SK-N-SH (cell line): ENCODE measurements around the gene VDAC1. TPM values are rescaled to one million over a fixed set of nuclear protein-coding genes. Genes with fewer than 3 reads are reported as not detected.

Source experiments
- CTCF ChIA-PET: fragments of 300-600, 350-600 bp; formaldehyde crosslinking; extraction: SDS; loops from one replicate; lab custom pipeline; 2021; lab: Yijun Ruan, JAX
- POLR2A ChIA-PET: fragments of 350-600 bp; sonication (Branson Sonifier 250); formaldehyde crosslinking; extraction: SDS; loops from one replicate; lab custom pipeline; 2020; ENCODE audit warnings: antibody characterized with exemption, inconsistent platforms; lab: Yijun Ruan, JAX
- DNase-seq: peaks from one replicate; pipeline ENCODE4 v3.0.0; 2012
- H2AFZ ChIP-seq: fragments of 200-600 bp; sonication (generic); 2 replicates; pipeline ENCODE4 v1.8.1; 2016; ENCODE audit warnings: antibody characterized with exemption, mild to moderate bottlenecking, low read depth
- H3F3A ChIP-seq: fragments of 200-600 bp; sonication (generic); replicated peaks from 2 replicates; pipeline ENCODE3; 2016; ENCODE audit warnings: antibody characterized with exemption, mild to moderate bottlenecking; ENCODE audit not compliant: insufficient read depth
- H3K27ac ChIP-seq, 2 experiments: fragments of 200-500 bp in 1 of 2; fragments of 200-600 bp in 1 of 2; sonication (Bioruptor generic) in 1 of 2; sonication (generic), shearing (Covaris generic) in 1 of 2; 2 replicates each; pipeline versions ENCODE4 v1.5.1 to v1.6.1; 2014 to 2016; ENCODE audit warnings: low read depth in 2 of 2, inconsistent platforms in 1 of 2, low read length in 1 of 2, mild to moderate bottlenecking in 1 of 2, mixed read lengths in 1 of 2
- H3K27me3 ChIP-seq: fragments of 200-600 bp; sonication (generic), shearing (Covaris generic); 2 replicates; pipeline ENCODE4 v1.6.1; 2016; ENCODE audit warnings: mixed run types; ENCODE audit not compliant: insufficient read depth
- H3K36me3 ChIP-seq, 2 experiments: fragments of 200-500 bp in 1 of 2; fragments of 200-600 bp in 1 of 2; sonication (Bioruptor generic) in 1 of 2; sonication (generic) in 1 of 2; replicated peaks in 1 of 2; 2 replicates each; pipeline versions ENCODE3 to v1.5.1; 2014 to 2016; ENCODE audit warnings: low read length in 1 of 2, mild to moderate bottlenecking in 1 of 2; ENCODE audit not compliant: insufficient read depth in 2 of 2, control insufficient read depth in 1 of 2
- H3K4me1 ChIP-seq, 2 experiments: fragments of 200-500 bp in 1 of 2; fragments of 200-600 bp in 1 of 2; sonication (Bioruptor generic) in 1 of 2; sonication (generic), shearing (Covaris generic) in 1 of 2; 2 replicates each; pipeline versions ENCODE4 v1.5.1 to v1.6.1; 2014 to 2016; ENCODE audit warnings: low read depth in 1 of 2, low read length in 1 of 2, mixed run types in 1 of 2; ENCODE audit not compliant: insufficient read depth in 2 of 2, control insufficient read depth in 1 of 2
- H3K4me2 ChIP-seq: fragments of 200-600 bp; sonication (generic), shearing (Covaris generic); 2 replicates; pipeline ENCODE4 v1.6.1; 2017; ENCODE audit warnings: mixed run types
- H3K4me3 ChIP-seq, 2 experiments: fragments of 200-500 bp in 1 of 2; fragments of 200-600 bp in 1 of 2; sonication (Bioruptor generic) in 1 of 2; sonication (generic), shearing (Covaris generic) in 1 of 2; 2 replicates each; pipeline versions ENCODE4 v1.5.1 to v1.8.1; 2014 to 2016; ENCODE audit warnings: low read depth in 2 of 2, inconsistent platforms in 1 of 2, low read length in 1 of 2, mild to moderate bottlenecking in 1 of 2, mixed read lengths in 1 of 2, moderate library complexity in 1 of 2
- H3K79me2 ChIP-seq: fragments of 200-600 bp; sonication (generic); 2 replicates; pipeline ENCODE4 v1.8.1; 2017; ENCODE audit warnings: mild to moderate bottlenecking; ENCODE audit not compliant: insufficient read depth
- H3K9ac ChIP-seq: fragments of 200-600 bp; sonication (generic); 2 replicates; pipeline ENCODE4 v1.6.1; 2017; ENCODE audit warnings: mixed run types
- H3K9me2 ChIP-seq: fragments of 200-600 bp; sonication (generic); 2 replicates; pipeline ENCODE4 v1.6.1; 2017; ENCODE audit warnings: mixed run types
- H3K9me3 ChIP-seq: fragments of 200-600 bp; sonication (generic); 2 replicates; pipeline ENCODE4 v1.6.1; 2017; ENCODE audit warnings: mixed run types, mild to moderate bottlenecking, moderate library complexity
- H4K20me1 ChIP-seq: fragments of 200-600 bp; sonication (generic); 2 replicates; pipeline ENCODE4 v1.6.1; 2017; ENCODE audit warnings: mild to moderate bottlenecking, mixed run types; ENCODE audit not compliant: insufficient read depth
- EP300 ChIP-seq, 2 experiments: IDR thresholded peaks; 2 replicates each; pipeline versions ENCODE4 v1.4.0 to v1.6.1; 2012; ENCODE audit warnings: borderline replicate concordance in 1 of 2, low read depth in 1 of 2, low read length in 1 of 2
- EZH2phosphoT487 ChIP-seq: fragments of 200-600 bp; sonication (generic); IDR thresholded peaks from 2 replicates; pipeline ENCODE4 v1.6.1; 2017; ENCODE audit warnings: low read depth, mixed run types, mild to moderate bottlenecking, antibody characterized with exemption, moderate library complexity, borderline replicate concordance
- FOXJ3 ChIP-seq: sonication (generic); formaldehyde crosslinking; IDR thresholded peaks from 2 replicates; pipeline ENCODE4 v1.5.1; 2020; ENCODE audit warnings: mild to moderate bottlenecking, missing genetic modification reagents
- NFIC ChIP-seq: IDR thresholded peaks from 2 replicates; pipeline ENCODE4 v1.4.0; 2012; ENCODE audit warnings: borderline replicate concordance
- NRF1 ChIP-seq: IDR thresholded peaks from 2 replicates; pipeline ENCODE4 v1.6.1; 2012; ENCODE audit warnings: low read depth, mild to moderate bottlenecking, low read length
- RAD21 ChIP-seq: IDR thresholded peaks from 2 replicates; pipeline ENCODE4 v1.6.1; 2012; ENCODE audit warnings: mild to moderate bottlenecking, low read length
- TAF1 ChIP-seq: IDR thresholded peaks from 2 replicates; pipeline ENCODE4 v1.6.1; 2012; ENCODE audit warnings: low read depth, mild to moderate bottlenecking, low read length, moderate library complexity, borderline replicate concordance
- TEAD4 ChIP-seq: IDR thresholded peaks from 2 replicates; pipeline ENCODE4 v1.4.0; 2012; ENCODE audit warnings: mild to moderate bottlenecking, borderline replicate concordance; ENCODE audit not compliant: insufficient read depth
- polyA plus RNA-seq, 3 experiments: library from polyadenylated mRNA; depleted of rRNA; stranded (reverse); fragments of >200 nt; gene quantifications; 2 replicates each; pipeline ENCODE4 v1.2.3, GENCODE V29; 2012
- TF ChIP-seq, protein P1 (sequence below): fragments of 150-350 bp; IDR thresholded peaks from 2 replicates; pipeline ENCODE4 v1.6.1; 2016; ENCODE audit warnings: mild to moderate bottlenecking, low read depth, low read length
- TF ChIP-seq, protein P2 (sequence below): IDR thresholded peaks from 2 replicates; pipeline ENCODE4 v1.6.1; 2012; ENCODE audit warnings: mild to moderate bottlenecking, low read depth, low read length, moderate library complexity
- TF ChIP-seq, protein P3 (sequence below): IDR thresholded peaks from 2 replicates; pipeline ENCODE4 v1.4.0; 2012; ENCODE audit warnings: low read depth, borderline replicate concordance
- TF ChIP-seq, protein P4 (sequence below): IDR thresholded peaks from 2 replicates; pipeline ENCODE4 v1.4.0; 2012; ENCODE audit warnings: low read depth

Gene VDAC1
- polyA plus RNA-seq, 1 of the 3 experiments (the other 2 are of a cell fraction): 166 TPM

DNA sequence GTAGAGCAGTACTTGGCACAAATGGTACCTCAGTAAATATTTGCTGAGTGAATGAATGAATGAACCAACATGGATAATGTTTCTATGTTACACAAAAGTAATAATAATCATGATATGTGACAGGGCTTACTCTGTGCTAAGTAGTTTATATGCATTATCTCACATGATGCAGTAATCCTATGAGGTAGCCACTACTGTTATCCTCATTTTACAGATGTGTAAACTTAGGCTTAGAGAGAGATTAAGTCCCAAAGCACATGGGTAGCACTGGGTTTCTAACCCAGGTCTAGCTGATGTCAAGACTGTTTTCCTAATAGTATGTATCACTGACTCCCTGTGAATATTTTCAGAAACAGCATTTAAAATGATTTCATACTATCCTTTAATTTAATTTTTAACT is 44.1 kb upstream of the VDAC1 start:
- CTCF ChIA-PET: interaction anchor here (1.1 to 13.3 kb wide), 3 partner anchors 8 to 94 kb away, joined by 3 to 673 read pairs (median 65); no protein-coding TSS in a partner anchor
- DNase-seq: no peak
- Histone ChIP-seq H3K79me2 (no peaks in the 10 kb centered on the region), H4K20me1 (no peaks in the 10 kb centered on the region), H3K4me2 (no peak overlapping the region), H3K9ac (no peak overlapping the region), H3K27ac (no peak overlapping the region), H3K9me3 (no peaks in the 10 kb centered on the region), H3K36me3 (no peaks in the 10 kb centered on the region), H3K9me2 (no peaks in the 10 kb centered on the region), H3K4me3 (no peak overlapping the region), H2AFZ (no peak overlapping the region), H3K4me1 (peaks cover 0 to 10% of the 10 kb centered on the region in 2 experiments; a peak in 1 of 4 replicates), H3F3A (no peaks in the 10 kb centered on the region), H3K27me3 (no peaks in the 10 kb centered on the region)
- POLR2A ChIA-PET: no interaction called here
- TF ChIP-seq FOXJ3 (CRISPR knock-in tag) (no peak), TEAD4 (no peak), EZH2phosphoT487 (no peak), RAD21 (no peak), TAF1 (no peak), NFIC (no peak), EP300 (IDR thresholded peaks at IDR 0.05; ENCODE audit: borderline replicate concordance in 1 of 2, low read depth in 1 of 2, low read length in 1 of 2) (no peak), NRF1 (no peak)
- TF ChIP-seq, protein P1, sequence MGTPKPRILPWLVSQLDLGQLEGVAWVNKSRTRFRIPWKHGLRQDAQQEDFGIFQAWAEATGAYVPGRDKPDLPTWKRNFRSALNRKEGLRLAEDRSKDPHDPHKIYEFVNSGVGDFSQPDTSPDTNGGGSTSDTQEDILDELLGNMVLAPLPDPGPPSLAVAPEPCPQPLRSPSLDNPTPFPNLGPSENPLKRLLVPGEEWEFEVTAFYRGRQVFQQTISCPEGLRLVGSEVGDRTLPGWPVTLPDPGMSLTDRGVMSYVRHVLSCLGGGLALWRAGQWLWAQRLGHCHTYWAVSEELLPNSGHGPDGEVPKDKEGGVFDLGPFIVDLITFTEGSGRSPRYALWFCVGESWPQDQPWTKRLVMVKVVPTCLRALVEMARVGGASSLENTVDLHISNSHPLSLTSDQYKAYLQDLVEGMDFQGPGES: no peak
- TF ChIP-seq, protein P2, sequence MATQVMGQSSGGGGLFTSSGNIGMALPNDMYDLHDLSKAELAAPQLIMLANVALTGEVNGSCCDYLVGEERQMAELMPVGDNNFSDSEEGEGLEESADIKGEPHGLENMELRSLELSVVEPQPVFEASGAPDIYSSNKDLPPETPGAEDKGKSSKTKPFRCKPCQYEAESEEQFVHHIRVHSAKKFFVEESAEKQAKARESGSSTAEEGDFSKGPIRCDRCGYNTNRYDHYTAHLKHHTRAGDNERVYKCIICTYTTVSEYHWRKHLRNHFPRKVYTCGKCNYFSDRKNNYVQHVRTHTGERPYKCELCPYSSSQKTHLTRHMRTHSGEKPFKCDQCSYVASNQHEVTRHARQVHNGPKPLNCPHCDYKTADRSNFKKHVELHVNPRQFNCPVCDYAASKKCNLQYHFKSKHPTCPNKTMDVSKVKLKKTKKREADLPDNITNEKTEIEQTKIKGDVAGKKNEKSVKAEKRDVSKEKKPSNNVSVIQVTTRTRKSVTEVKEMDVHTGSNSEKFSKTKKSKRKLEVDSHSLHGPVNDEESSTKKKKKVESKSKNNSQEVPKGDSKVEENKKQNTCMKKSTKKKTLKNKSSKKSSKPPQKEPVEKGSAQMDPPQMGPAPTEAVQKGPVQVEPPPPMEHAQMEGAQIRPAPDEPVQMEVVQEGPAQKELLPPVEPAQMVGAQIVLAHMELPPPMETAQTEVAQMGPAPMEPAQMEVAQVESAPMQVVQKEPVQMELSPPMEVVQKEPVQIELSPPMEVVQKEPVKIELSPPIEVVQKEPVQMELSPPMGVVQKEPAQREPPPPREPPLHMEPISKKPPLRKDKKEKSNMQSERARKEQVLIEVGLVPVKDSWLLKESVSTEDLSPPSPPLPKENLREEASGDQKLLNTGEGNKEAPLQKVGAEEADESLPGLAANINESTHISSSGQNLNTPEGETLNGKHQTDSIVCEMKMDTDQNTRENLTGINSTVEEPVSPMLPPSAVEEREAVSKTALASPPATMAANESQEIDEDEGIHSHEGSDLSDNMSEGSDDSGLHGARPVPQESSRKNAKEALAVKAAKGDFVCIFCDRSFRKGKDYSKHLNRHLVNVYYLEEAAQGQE: no peak
- TF ChIP-seq, protein P3, sequence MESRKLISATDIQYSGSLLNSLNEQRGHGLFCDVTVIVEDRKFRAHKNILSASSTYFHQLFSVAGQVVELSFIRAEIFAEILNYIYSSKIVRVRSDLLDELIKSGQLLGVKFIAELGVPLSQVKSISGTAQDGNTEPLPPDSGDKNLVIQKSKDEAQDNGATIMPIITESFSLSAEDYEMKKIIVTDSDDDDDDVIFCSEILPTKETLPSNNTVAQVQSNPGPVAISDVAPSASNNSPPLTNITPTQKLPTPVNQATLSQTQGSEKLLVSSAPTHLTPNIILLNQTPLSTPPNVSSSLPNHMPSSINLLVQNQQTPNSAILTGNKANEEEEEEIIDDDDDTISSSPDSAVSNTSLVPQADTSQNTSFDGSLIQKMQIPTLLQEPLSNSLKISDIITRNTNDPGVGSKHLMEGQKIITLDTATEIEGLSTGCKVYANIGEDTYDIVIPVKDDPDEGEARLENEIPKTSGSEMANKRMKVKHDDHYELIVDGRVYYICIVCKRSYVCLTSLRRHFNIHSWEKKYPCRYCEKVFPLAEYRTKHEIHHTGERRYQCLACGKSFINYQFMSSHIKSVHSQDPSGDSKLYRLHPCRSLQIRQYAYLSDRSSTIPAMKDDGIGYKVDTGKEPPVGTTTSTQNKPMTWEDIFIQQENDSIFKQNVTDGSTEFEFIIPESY: no peak
- TF ChIP-seq, protein P4, sequence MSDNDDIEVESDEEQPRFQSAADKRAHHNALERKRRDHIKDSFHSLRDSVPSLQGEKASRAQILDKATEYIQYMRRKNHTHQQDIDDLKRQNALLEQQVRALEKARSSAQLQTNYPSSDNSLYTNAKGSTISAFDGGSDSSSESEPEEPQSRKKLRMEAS: no peak
